ENCODE data around the gene NHLH1.

Gene NHLH1

DNA sequence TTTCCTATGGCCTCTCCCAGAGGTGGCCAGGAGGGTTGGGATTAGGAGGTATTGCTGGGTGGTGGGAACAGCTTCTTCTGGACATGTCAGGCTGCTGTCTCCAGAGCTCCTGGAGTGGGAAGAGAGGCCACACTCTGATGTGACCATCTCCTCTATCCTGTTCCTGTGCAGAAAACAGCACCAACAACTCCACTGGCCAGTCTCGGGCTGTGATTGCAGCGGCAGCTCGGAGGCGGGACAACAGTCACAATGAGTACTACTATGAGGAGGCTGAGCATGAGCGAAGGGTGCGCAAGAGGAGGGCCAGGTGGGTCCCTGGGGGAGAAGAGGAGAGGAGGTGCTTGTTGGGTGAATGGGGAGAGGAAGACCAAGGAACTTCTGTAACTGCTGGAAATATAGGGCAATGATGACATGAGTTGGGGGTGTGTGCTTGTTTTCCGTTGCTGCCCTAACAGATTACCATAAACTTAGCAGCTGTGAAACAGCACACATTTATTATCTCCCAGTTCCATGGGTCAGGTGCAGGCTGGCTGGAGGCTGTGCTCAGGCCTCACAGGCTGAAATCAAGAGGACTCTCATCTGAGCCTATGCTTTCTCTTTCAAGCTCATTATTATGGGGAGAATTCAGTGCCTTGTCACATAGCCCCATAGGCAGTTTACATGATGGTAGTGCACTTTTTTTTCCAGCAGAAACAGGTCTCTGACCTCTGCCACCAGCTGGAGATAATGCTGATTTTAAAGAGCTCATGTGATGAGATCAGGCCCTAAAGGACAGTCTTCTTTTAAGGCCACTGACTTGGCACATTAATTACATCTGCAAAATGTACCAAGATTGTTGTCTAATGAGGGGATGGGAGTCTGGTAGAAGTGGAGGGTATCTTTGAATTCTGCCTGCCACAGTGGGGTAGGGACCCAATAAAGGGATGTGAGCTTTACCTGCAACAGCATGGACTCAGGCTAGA, 54.3 kb downstream of the NHLH1 start:
- Histone ChIP-seq H3K27me3 (ENCODE audit: control insufficient read depth, insufficient read depth, low read length) (no peaks in the 10 kb centered on the region), H3K9me3 (ENCODE audit: control insufficient read depth, low read length) (no peaks in the 10 kb centered on the region), H3K9ac (ENCODE audit: low read length) (no peak overlapping the region), H3K4me1 (ENCODE audit: control insufficient read depth, insufficient read depth, low read length) (no peaks in the 10 kb centered on the region), H3K4me3 (ENCODE audit: low read length) (no peak overlapping the region), H3K36me3 (ENCODE audit: control insufficient read depth, insufficient read depth, low read length) (no peaks in the 10 kb centered on the region)

DNA sequence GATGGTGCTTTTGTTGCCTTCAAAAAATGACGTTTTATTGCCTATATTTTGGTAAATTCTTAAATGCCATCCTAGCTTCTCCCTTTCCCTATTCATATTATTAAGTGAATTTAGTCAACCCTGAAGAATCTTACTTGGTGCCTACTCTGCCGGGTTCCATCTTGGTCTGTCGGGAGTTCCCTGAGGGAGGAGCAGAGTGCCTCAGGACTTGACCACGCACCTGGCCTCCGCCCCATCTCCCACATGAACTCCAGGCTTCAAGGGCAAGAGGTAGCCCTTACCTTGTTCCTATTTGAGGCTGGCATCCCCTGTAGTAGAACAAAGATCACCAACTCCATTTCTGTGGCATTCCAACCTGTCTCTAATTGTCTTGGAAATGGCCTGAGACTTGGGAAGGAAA, 55.0 kb downstream of the NHLH1 start:
- no peak overlapping the region for H3K4me3 ChIP-seq (ENCODE audit: low read length)

More for the DNA sequence above, 55.0 kb downstream of the NHLH1 start:
- Histone ChIP-seq H3K4me1 (ENCODE audit: control insufficient read depth, insufficient read depth, low read length) (no peaks in the 10 kb centered on the region), H3K9ac (ENCODE audit: low read length) (no peak overlapping the region), H3K9me3 (ENCODE audit: control insufficient read depth, low read length) (no peaks in the 10 kb centered on the region), H3K27me3 (ENCODE audit: control insufficient read depth, insufficient read depth, low read length) (no peaks in the 10 kb centered on the region), H3K36me3 (ENCODE audit: control insufficient read depth, insufficient read depth, low read length) (no peaks in the 10 kb centered on the region)

Measured in mucosa of stomach (tissue), 1 donor.